ENCODE measurements around the gene ASRGL1.

Gene ASRGL1

DNA sequence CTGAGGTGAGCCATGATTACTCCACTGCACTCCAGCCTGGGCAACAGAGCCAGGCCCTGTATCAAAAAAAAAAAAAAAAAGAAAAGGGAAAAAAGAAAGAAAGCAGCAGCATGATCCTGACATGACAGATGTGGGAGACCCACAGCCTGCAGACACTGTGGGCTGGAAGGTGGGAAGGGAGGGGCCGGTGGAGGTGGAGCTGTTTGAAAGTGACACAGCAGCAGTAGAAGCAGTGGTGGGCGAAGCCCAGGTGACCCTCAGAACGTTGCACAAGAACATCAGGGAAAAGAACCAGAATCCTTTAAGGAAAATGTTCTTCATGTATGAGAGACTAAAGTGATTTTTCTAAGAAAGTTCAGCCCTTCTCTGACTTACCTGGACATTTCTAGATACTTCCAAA is 55.3 kb downstream of the ASRGL1 start:
- ChIA-PET CTCF (interaction anchor here (0.6 to 1.3 kb wide), 4 partner anchors 53 to 181 kb away, joined by 3 read pairs; partner anchors contain the start of gene AHNAK), POLR2A (no interaction called here)
- TF ChIP-seq FOXK2 (IDR thresholded peaks at IDR 0.05) (no peak), SUZ12 (IDR thresholded peaks at IDR 0.05) (no peak), NFRKB (IDR thresholded peaks at IDR 0.05) (no peak), ARNT (IDR thresholded peaks at IDR 0.05) (no peak), FOXM1 (IDR thresholded peaks at IDR 0.05; ENCODE audit: borderline replicate concordance) (no peak), L3MBTL2 (conservative IDR thresholded peaks at IDR 0.05) (no peak), ELF4 (IDR thresholded peaks at IDR 0.05) (no peak), LEF1 (IDR thresholded peaks at IDR 0.05; ENCODE audit: borderline replicate concordance) (no peak), BHLHE40 (IDR thresholded peaks at IDR 0.05; ENCODE audit: borderline replicate concordance) (no peak), SP1 (IDR thresholded peaks at IDR 0.05) (no peak), ZNF384 (IDR thresholded peaks at IDR 0.05) (no peak), HDGF (IDR thresholded peaks at IDR 0.05; ENCODE audit: borderline replicate concordance) (no peak), CTBP1 (IDR thresholded peaks at IDR 0.05; ENCODE audit: borderline replicate concordance) (no peak), TARDBP (IDR thresholded peaks at IDR 0.05) (no peak)
- TF ChIP-seq, protein P1, sequence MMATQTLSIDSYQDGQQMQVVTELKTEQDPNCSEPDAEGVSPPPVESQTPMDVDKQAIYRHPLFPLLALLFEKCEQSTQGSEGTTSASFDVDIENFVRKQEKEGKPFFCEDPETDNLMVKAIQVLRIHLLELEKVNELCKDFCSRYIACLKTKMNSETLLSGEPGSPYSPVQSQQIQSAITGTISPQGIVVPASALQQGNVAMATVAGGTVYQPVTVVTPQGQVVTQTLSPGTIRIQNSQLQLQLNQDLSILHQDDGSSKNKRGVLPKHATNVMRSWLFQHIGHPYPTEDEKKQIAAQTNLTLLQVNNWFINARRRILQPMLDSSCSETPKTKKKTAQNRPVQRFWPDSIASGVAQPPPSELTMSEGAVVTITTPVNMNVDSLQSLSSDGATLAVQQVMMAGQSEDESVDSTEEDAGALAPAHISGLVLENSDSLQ (IDR thresholded peaks at IDR 0.05): no peak
- no peak for DNase-seq (ENCODE audit: extremely low spot score)

DNA sequence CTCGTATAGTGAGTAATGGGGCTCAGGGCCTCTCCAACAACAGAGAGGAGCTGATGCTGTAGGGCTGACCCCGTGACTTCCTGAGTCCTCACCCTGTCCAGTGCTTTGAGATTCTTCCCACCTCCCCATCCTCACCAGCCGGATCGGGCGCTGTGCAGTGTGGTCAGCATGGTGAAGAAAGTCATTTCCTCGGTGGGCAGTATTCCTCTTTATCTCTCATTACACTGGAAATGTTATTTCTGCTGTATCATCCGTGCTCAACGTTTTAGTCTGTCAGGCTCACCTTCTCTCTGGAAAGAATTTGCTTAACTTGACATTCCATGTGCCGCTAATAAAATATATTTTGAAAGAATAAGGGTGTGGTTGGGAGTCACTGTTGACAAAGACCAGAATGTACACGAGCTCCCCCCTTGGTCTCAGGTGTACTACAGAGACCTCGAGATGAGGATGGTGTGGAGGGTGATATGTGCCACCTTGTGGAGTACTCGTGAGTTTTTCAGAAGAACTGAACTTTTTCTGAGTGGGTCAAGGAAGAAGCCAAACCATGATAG is 55.9 kb downstream of the ASRGL1 start:
- no peak for DNase-seq (ENCODE audit: extremely low spot score)
- CTCF ChIA-PET: interaction anchor here (0.6 to 3.5 kb wide), 7 partner anchors 23 to 180 kb away, joined by 3 to 26 read pairs (median 3); partner anchors contain the start of gene AHNAK
- POLR2A ChIA-PET: interaction anchor here (1.0 kb wide), 1 partner anchor 177 kb away, joined by 3 read pairs; no protein-coding TSS in a partner anchor
- TF ChIP-seq SUZ12 (IDR thresholded peaks at IDR 0.05) (no peak), L3MBTL2 (conservative IDR thresholded peaks at IDR 0.05) (no peak), ELF4 (IDR thresholded peaks at IDR 0.05) (no peak), BHLHE40 (IDR thresholded peaks at IDR 0.05; ENCODE audit: borderline replicate concordance) (no peak), FOXA1 (IDR thresholded peaks at IDR 0.05) (no peak), FOXM1 (IDR thresholded peaks at IDR 0.05; ENCODE audit: borderline replicate concordance) (no peak), ARNT (IDR thresholded peaks at IDR 0.05) (no peak), CTBP1 (IDR thresholded peaks at IDR 0.05; ENCODE audit: borderline replicate concordance) (no peak), LEF1 (IDR thresholded peaks at IDR 0.05; ENCODE audit: borderline replicate concordance) (no peak)
- TF ChIP-seq, protein P1 (IDR thresholded peaks at IDR 0.05): no peak

DNA sequence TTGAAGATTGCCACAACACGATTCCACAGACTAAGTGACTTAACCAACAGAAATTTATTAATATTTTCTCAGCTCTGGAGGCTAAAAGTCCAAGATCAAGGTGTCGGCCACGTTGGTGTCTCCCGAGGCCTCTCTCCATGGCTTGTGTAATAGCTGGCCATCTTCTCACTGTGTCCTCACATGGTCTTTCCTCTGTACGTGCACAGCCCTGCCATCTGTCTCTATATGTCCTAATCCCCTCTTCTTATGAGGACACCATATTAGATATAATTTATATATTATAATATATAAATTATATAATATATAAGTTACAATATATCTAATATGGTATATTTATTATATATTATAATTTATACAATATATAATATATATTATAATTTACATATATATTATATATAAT is 56.5 kb downstream of the ASRGL1 start:
- TF ChIP-seq LEF1 (IDR thresholded peaks at IDR 0.05; ENCODE audit: borderline replicate concordance) (no peak), SP1 (IDR thresholded peaks at IDR 0.05) (no peak)
- DNase-seq (ENCODE audit: extremely low spot score): no peak
- ChIA-PET CTCF (interaction anchor here (0.7 to 3.5 kb wide), 4 partner anchors 31 to 164 kb away, joined by 3 to 26 read pairs (median 6); partner anchors contain the start of gene AHNAK), POLR2A (interaction anchor here (1.0 to 1.3 kb wide), 2 partner anchors 160 to 176 kb away, joined by 3 to 4 read pairs; no protein-coding TSS in a partner anchor)

DNA sequence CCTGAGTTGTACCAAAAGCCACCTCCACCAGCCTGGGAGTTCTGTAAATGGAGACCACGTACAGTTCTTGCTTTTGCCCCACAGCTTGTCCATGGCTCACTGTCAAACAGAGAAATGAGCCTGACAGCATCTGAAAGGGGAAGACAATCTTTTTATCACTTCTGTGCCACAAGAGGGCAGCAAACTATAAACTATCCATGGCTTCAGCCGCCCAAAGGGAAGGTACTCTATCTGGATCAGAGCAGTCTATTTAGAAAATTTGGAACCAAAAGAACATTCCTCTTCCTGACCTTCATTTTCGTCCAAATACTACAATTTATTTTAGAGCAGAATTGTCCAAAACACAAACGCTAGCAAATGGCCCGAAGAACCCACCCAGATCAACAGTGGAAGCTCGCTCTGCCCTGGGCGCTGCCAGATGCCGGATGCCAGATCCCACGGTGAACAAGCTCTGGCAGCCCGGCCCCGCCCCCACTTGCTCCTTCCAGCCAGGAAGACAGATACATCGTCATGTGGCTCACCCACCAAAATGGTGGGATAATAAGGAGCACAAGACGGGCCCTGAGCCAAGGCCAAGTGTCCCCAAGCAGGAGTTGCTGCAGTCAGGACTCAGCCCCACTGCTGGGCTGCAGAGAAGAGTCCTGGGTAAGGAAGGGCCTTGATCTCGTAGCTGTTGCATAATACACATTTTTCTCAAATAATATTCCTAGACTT is 57.7 kb downstream of the ASRGL1 start:
- ChIA-PET POLR2A (interaction anchor here (1.1 to 1.9 kb wide), 3 partner anchors 150 to 276 kb away, joined by 3 to 5 read pairs (median 4); partner anchors contain the start of gene UQCC3), CTCF (interaction anchor here (0.7 to 3.5 kb wide), 12 partner anchors 9 to 380 kb away, joined by 3 to 26 read pairs (median 4); partner anchors contain the start of gene SCGB1A1)
- peak; percentile 74 for DNase-seq (ENCODE audit: extremely low spot score)
- TF ChIP-seq FOXK2 (IDR thresholded peaks at IDR 0.05) (no peak), HDGF (IDR thresholded peaks at IDR 0.05; ENCODE audit: borderline replicate concordance) (no peak)

DNA sequence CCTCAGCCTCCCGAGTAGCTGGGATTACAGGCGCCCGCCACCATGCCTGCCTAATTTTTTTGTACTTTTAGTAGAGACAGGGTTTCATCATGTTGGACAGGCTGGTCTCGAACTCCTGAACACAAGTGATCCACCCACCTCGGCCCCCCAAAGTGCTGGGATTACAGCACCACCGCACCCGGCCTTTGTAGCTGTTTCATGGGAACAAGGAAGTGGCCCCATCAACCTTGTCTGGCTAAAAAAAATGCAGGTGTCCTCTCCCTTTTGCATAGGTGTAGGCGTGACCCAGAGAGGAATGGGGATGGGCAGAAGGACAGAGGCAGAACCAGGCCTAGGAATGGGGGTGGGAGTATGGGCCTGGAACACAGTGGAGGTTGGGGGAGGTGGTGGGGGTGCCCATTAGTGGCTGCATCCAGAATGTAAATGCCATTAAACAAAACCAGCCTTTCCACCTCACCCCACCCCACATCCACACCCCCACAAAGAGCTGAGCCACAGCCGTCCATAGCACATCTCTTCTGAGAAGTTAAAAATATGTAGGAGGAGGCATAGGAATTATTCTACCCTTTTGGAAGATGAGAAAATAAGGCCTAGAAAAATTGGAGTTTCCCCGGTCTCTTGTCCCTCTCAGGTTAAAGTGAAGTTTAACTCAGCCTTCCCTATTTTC is 58.8 kb downstream of the ASRGL1 start:
- POLR2A ChIA-PET: interaction anchor here (1.1 to 1.9 kb wide), 2 partner anchors 149 to 275 kb away, joined by 3 to 5 read pairs; partner anchors contain the start of gene UQCC3
- TF ChIP-seq CTBP1 (IDR thresholded peaks at IDR 0.05; ENCODE audit: borderline replicate concordance) (no peak), FOXA1 (IDR thresholded peaks at IDR 0.05) (no peak), LEF1 (IDR thresholded peaks at IDR 0.05; ENCODE audit: borderline replicate concordance) (no peak), ELF4 (IDR thresholded peaks at IDR 0.05) (no peak), ZNF384 (IDR thresholded peaks at IDR 0.05) (no peak), L3MBTL2 (conservative IDR thresholded peaks at IDR 0.05) (no peak), FOXM1 (IDR thresholded peaks at IDR 0.05; ENCODE audit: borderline replicate concordance) (no peak), HDGF (IDR thresholded peaks at IDR 0.05; ENCODE audit: borderline replicate concordance) (no peak), FOXK2 (IDR thresholded peaks at IDR 0.05) (no peak), TARDBP (IDR thresholded peaks at IDR 0.05) (no peak), SUZ12 (IDR thresholded peaks at IDR 0.05) (no peak), ARNT (IDR thresholded peaks at IDR 0.05) (no peak)
- TF ChIP-seq, protein P1 (IDR thresholded peaks at IDR 0.05): no peak
- no peak for DNase-seq (ENCODE audit: extremely low spot score)
- CTCF ChIA-PET: interaction anchor here (0.6 to 3.5 kb wide), 9 partner anchors 14 to 379 kb away, joined by 3 to 26 read pairs (median 3); partner anchors contain the start of gene SCGB1A1
